Gastroesophageal sphincter (tissue), 3 donors: ENCODE data around the gene STK32B.

ENCODE experiments used
- EP300 ChIP-seq: sonication (generic); formaldehyde crosslinking; IDR thresholded peaks from one replicate; pipeline ENCODE4 v1.6.1; 2017; ENCODE audit warnings: antibody characterized with exemption, mild to moderate bottlenecking
- POLR2A ChIP-seq, 2 donors: fragments of 450-650 bp; IDR thresholded peaks; one replicate each; pipeline ENCODE4 v1.6.1; 2017; ENCODE audit warnings: antibody characterized with exemption in 2 of 2, mild to moderate bottlenecking in 2 of 2, moderate library complexity in 1 of 2
- TF ChIP-seq, protein P1 (sequence below), 4 experiments: fragments of 200-600 bp in 2 of 4; fragments of 450-650 bp in 2 of 4; sonication (generic) in 1 of 4; IDR thresholded peaks; one replicate each; pipeline ENCODE4 v1.5.1; 2017 to 2019; ENCODE audit warnings: antibody characterized with exemption in 4 of 4, mild to moderate bottlenecking in 2 of 4, moderate library complexity in 2 of 4

DNA sequence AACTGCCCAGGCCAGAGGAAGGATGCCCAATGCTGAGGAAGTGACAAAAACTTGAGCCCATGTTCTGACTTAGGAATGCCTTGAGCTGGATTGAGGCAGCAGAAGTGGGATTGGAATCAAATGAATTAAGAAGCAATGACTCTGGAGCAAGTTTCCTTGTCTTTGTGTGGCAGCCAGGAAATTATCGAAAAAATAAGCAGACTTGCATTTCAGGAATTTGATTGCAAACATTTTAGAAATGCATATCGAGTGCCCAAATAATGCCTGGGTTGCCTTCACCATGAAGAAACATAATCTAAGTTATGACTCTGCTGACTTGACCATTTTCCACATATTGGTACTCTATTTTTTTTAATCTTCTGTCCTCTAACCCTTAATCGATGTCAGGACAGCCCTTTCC is 41.5 kb upstream of the STK32B start:
- TF ChIP-seq EP300 (no peak), POLR2A (IDR thresholded peaks at IDR 0.05) (no peak)
- TF ChIP-seq, protein P1, sequence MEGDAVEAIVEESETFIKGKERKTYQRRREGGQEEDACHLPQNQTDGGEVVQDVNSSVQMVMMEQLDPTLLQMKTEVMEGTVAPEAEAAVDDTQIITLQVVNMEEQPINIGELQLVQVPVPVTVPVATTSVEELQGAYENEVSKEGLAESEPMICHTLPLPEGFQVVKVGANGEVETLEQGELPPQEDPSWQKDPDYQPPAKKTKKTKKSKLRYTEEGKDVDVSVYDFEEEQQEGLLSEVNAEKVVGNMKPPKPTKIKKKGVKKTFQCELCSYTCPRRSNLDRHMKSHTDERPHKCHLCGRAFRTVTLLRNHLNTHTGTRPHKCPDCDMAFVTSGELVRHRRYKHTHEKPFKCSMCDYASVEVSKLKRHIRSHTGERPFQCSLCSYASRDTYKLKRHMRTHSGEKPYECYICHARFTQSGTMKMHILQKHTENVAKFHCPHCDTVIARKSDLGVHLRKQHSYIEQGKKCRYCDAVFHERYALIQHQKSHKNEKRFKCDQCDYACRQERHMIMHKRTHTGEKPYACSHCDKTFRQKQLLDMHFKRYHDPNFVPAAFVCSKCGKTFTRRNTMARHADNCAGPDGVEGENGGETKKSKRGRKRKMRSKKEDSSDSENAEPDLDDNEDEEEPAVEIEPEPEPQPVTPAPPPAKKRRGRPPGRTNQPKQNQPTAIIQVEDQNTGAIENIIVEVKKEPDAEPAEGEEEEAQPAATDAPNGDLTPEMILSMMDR (IDR thresholded peaks at IDR 0.05): no peak
